AG10803 (cell line): ENCODE results near the gene PAX5.

Experiments used
- DNase-seq: peaks from one replicate; pipeline ENCODE4 v3.0.0; 2010; ENCODE audit warnings: low read depth
- H3K4me3 ChIP-seq: 2 replicates; pipeline ENCODE4 v1.5.1; 2011; ENCODE audit warnings: mild to moderate bottlenecking, low read length, control low read depth
- CTCF ChIP-seq: conservative IDR thresholded peaks from 2 replicates; pipeline ENCODE4 v1.5.1; 2011; ENCODE audit warnings: mild to moderate bottlenecking, low read length, control low read depth, inconsistent platforms

Gene PAX5

GRCh38 chr9:36932198-36932597 lies 101.9 kb downstream of the PAX5 start:
- H3K4me3 ChIP-seq = no peak overlapping the region
- no peak for DNase-seq
- no peak for TF ChIP-seq CTCF

GRCh38 chr9:36930941-36931340 lies 103.1 kb downstream of the PAX5 start:
- DNase-seq = no peak
- H3K4me3 ChIP-seq = no peak overlapping the region
- TF ChIP-seq CTCF = no peak

GRCh38 chr9:36929350-36929675 lies 104.8 kb downstream of the PAX5 start:
- H3K4me3 ChIP-seq = no peak overlapping the region
- no peak for DNase-seq
- no peak for TF ChIP-seq CTCF

GRCh38 chr9:36928670-36929349 lies 105.3 kb downstream of the PAX5 start:
- TF ChIP-seq CTCF = no peak
- peak; percentile 40 for DNase-seq
- H3K4me3 ChIP-seq = no peak overlapping the region

GRCh38 chr9:36928210-36928609 lies 105.9 kb downstream of the PAX5 start:
- H3K4me3 ChIP-seq = no peak overlapping the region
- no peak for DNase-seq

GRCh38 chr9:36924757-36925432 lies 109.2 kb downstream of the PAX5 start:
- no peak for TF ChIP-seq CTCF
- no peak overlapping the region for H3K4me3 ChIP-seq
- DNase-seq = no peak

More at GRCh38 chr9:36928210-36928609, 105.9 kb downstream of the PAX5 start:
- no peak for TF ChIP-seq CTCF

- no peak overlapping the region for H3K4me3 ChIP-seq
- TF ChIP-seq CTCF = no peak
- DNase-seq = peak; percentile 63
Observed at GRCh38 chr9:36924071-36924470, 110.0 kb downstream of the PAX5 start.
